Measurements from ENCODE around the gene FIP1L1. TPM values are rescaled to one million over a fixed set of nuclear protein-coding genes. Genes with fewer than 3 reads are reported as not detected.

The FIP1L1 gene
- total and polyA plus RNA-seq, 2 donors (not counting 3 experiments of a cell fraction or from before 2014, with no cell fraction given), result 18.9 to 51.9 TPM

GRCh38 chr4:53354012-53354722 is 23.3 kb upstream of the FIP1L1 start:
- Histone ChIP-seq H2AFZ (ENCODE audit: low read depth, low read length) (no peak overlapping the region), H3K4me3 (replicated peaks in 1 of 3; ENCODE audit: insufficient read depth in 1 of 3, low read depth in 1 of 3, low read length in 3 of 3) (no peak overlapping the region), H3K4me2 (ENCODE audit: insufficient read depth, low read length) (no peak overlapping the region), H3K79me2 (ENCODE audit: control insufficient read depth, insufficient read depth, low read length) (no peaks in the 10 kb centered on the region), H3K9me3 (replicated peaks; ENCODE audit: control insufficient read depth, insufficient read depth, low read length) (no peaks in the 10 kb centered on the region), H3K9ac (replicated peaks; ENCODE audit: extremely low read depth, insufficient read depth, low read length) (no peak overlapping the region), H3K27me3 (ENCODE audit: control insufficient read depth in 2 of 2, insufficient read depth in 2 of 2, low read length in 2 of 2) (no peaks in the 10 kb centered on the region), H4K20me1 (replicated peaks; ENCODE audit: control insufficient read depth, extremely low read depth, insufficient read depth, low read length) (no peaks in the 10 kb centered on the region), H3K27ac (ENCODE audit: insufficient read depth, low read depth, low read length) (no peak overlapping the region), H3K36me3 (ENCODE audit: control insufficient read depth in 2 of 2, extremely low read depth in 1 of 2, insufficient read depth in 2 of 2, low read length in 2 of 2) (no peaks in the 10 kb centered on the region), H3K4me1 (ENCODE audit: control insufficient read depth, extremely low read depth, insufficient read depth, low read length) (no peaks in the 10 kb centered on the region), H3K9me1 (replicated peaks; ENCODE audit: control insufficient read depth, extremely low read depth, insufficient read depth, low read length) (no peaks in the 10 kb centered on the region)
- POLR2A ChIA-PET, result no interaction called here
- DNase-seq (ENCODE audit: low read depth, low spot score) (no peak), FAIRE-seq (no peak)
- dilution Hi-C loops (cut with MboI; ENCODE audit: extremely low pct_ligation_motif_present, low sequenced_read_pairs), result no loop called here
- TF ChIP-seq EZH2 (IDR thresholded peaks at IDR 0.05; ENCODE audit: borderline replicate concordance, low read depth, low read length, severe bottlenecking), result no peak
- no peak for TF ChIP-seq POLR2AphosphoS5 (IDR thresholded peaks at IDR 0.05; ENCODE audit: insufficient read depth, low read depth, low read length)
- intact Hi-C loops (cut with micrococcal nuclease), result no loop called here
- BruUV-seq (replicated peaks), result no TSS peak
- CTCF ChIA-PET, result no interaction called here

- FAIRE-seq (no peak), DNase-seq (ENCODE audit: low read depth, low spot score) (no peak)
- H3K4me3 ChIP-seq (replicated peaks in 1 of 3; ENCODE audit: insufficient read depth in 1 of 3, low read depth in 1 of 3, low read length in 3 of 3), result no peak overlapping the region
- no peaks in the 10 kb centered on the region for H3K4me1 ChIP-seq (ENCODE audit: control insufficient read depth, extremely low read depth, insufficient read depth, low read length)
- intact Hi-C loops (cut with micrococcal nuclease), result no loop called here
- H3K79me2 ChIP-seq (ENCODE audit: control insufficient read depth, insufficient read depth, low read length), result peaks cover 9% of the 10 kb centered on the region
- H3K4me2 ChIP-seq (ENCODE audit: insufficient read depth, low read length), result no peak overlapping the region
- ChIA-PET POLR2A (no interaction called here), CTCF (no interaction called here)
- H3K27me3 ChIP-seq (ENCODE audit: control insufficient read depth in 2 of 2, insufficient read depth in 2 of 2, low read length in 2 of 2), result no peaks in the 10 kb centered on the region
- H3K36me3 ChIP-seq (ENCODE audit: control insufficient read depth in 2 of 2, extremely low read depth in 1 of 2, insufficient read depth in 2 of 2, low read length in 2 of 2), result no peaks in the 10 kb centered on the region
- TF ChIP-seq MAX (IDR thresholded peaks at IDR 0.05; ENCODE audit: insufficient read depth, insufficient read length) (no peak), EZH2 (IDR thresholded peaks at IDR 0.05; ENCODE audit: borderline replicate concordance, low read depth, low read length, severe bottlenecking) (no peak), CTCF (IDR thresholded peaks at IDR 0.05; ENCODE audit: extremely low read depth in 1 of 2, insufficient read depth in 1 of 2, low read depth in 1 of 2, low read length in 2 of 2) (no peak), POLR2A (IDR thresholded peaks at IDR 0.05; ENCODE audit: low read depth, low read length) (no peak), FOS (IDR thresholded peaks at IDR 0.05; ENCODE audit: borderline replicate concordance, insufficient read depth, low read length) (no peak), MYC (IDR thresholded peaks at IDR 0.05; ENCODE audit: low read depth, low read length) (no peak), POLR2AphosphoS5 (IDR thresholded peaks at IDR 0.05; ENCODE audit: insufficient read depth, low read depth, low read length) (no peak), JUN (IDR thresholded peaks at IDR 0.05; ENCODE audit: borderline replicate concordance, insufficient read depth, insufficient read length, low read depth) (no peak), GATA2 (IDR thresholded peaks at IDR 0.05; ENCODE audit: insufficient read depth, insufficient read length, low read depth, low read length) (no peak)
- H3K27ac ChIP-seq (ENCODE audit: insufficient read depth, low read depth, low read length), result no peak overlapping the region
- H3K9me3 ChIP-seq (replicated peaks; ENCODE audit: control insufficient read depth, insufficient read depth, low read length), result no peaks in the 10 kb centered on the region
- H3K9ac ChIP-seq (replicated peaks; ENCODE audit: extremely low read depth, insufficient read depth, low read length), result no peak overlapping the region
- H4K20me1 ChIP-seq (replicated peaks; ENCODE audit: control insufficient read depth, extremely low read depth, insufficient read depth, low read length), result no peaks in the 10 kb centered on the region
- no peaks in the 10 kb centered on the region for H3K9me1 ChIP-seq (replicated peaks; ENCODE audit: control insufficient read depth, extremely low read depth, insufficient read depth, low read length)
- no TSS peak for BruUV-seq (replicated peaks)
- no peak overlapping the region for H2AFZ ChIP-seq (ENCODE audit: low read depth, low read length)
- dilution Hi-C loops (cut with MboI; ENCODE audit: extremely low pct_ligation_motif_present, low sequenced_read_pairs), result no loop called here
Measured at GRCh38 chr4:53355930-53356521, 21.4 kb upstream of the FIP1L1 start.

All from endothelial cell of umbilical vein (primary cell).